PFSK-1 (cell line): Measurements from ENCODE around the gene WWC2.

Experiments used
- POLR2AphosphoS5 ChIP-seq: IDR thresholded peaks from 2 replicates; pipeline ENCODE4 v1.6.1; 2012; ENCODE audit warnings: low read depth, mild to moderate bottlenecking, control low read depth, low read length, moderate library complexity
- REST ChIP-seq, 2 experiments: IDR thresholded peaks; 2 replicates each; pipeline versions ENCODE4 v1.6.1 to v1.8.0; 2011 to 2012; ENCODE audit warnings: low read depth in 2 of 2, low read length in 2 of 2, control low read depth in 1 of 2, inconsistent platforms in 1 of 2, mild to moderate bottlenecking in 1 of 2, moderate library complexity in 1 of 2; ENCODE audit not compliant: insufficient read depth in 1 of 2
- TAF1 ChIP-seq: IDR thresholded peaks from 2 replicates; pipeline ENCODE4 v1.6.1; 2012; ENCODE audit warnings: low read length, control low read depth, borderline replicate concordance; ENCODE audit not compliant: insufficient read depth

GRCh38 chr4:183240581-183241321 is 141.7 kb downstream of the WWC2 start:
- no peak for TF ChIP-seq POLR2AphosphoS5
- no peak for TF ChIP-seq REST (IDR thresholded peaks at IDR 0.05; ENCODE audit: insufficient read depth in 1 of 2, low read depth in 2 of 2, low read length in 2 of 2)
- no peak for TF ChIP-seq TAF1
